ENCODE results near the gene LRRC10B. TPM values are rescaled to one million over a fixed set of nuclear protein-coding genes. Genes with fewer than 3 reads are reported as not detected.
A peak's percentile ranks its signal among the peaks of the same experiment; 100 is the strongest.

The LRRC10B gene
- total RNA-seq, 3 donors from 2014 or later = 0.72 to 1.7 (median 0.89) TPM

- ATAC-seq (peak; percentile 30), DNase-seq (no peak)
- intact Hi-C loops (cut with DNase I, micrococcal nuclease) = no loop called here
- no peaks in the 10 kb centered on the region for H3K9me3 ChIP-seq
- TF ChIP-seq CTCF (IDR thresholded peaks at IDR 0.05) = no peak
- no peaks in the 10 kb centered on the region for H3K36me3 ChIP-seq (ENCODE audit: low read depth)
- peaks cover 5% of the 10 kb centered on the region for H3K4me1 ChIP-seq (ENCODE audit: low read depth)
- H3K4me3 ChIP-seq = no peak overlapping the region
Observed at GRCh38 chr11:61553373-61554171, 45.0 kb downstream of the LRRC10B start.

GRCh38 chr11:61554172-61554988 is 45.8 kb downstream of the LRRC10B start:
- Histone ChIP-seq H3K4me3 (no peak overlapping the region), H3K9me3 (no peaks in the 10 kb centered on the region), H3K4me1 (ENCODE audit: low read depth) (peaks cover 5% of the 10 kb centered on the region), H3K36me3 (ENCODE audit: low read depth) (no peaks in the 10 kb centered on the region)
- TF ChIP-seq CTCF (IDR thresholded peaks at IDR 0.05) = no peak
- intact Hi-C loops (cut with DNase I, micrococcal nuclease) = no loop called here
- ATAC-seq (peak; percentile 69), DNase-seq (no peak)

GRCh38 chr11:61555051-61555969 is 46.8 kb downstream of the LRRC10B start:
- H3K4me3 ChIP-seq = no peak overlapping the region
- no peaks in the 10 kb centered on the region for H3K9me3 ChIP-seq
- no peak for ATAC-seq
- H3K4me1 ChIP-seq (ENCODE audit: low read depth) = peaks cover 5% of the 10 kb centered on the region
- H3K36me3 ChIP-seq (ENCODE audit: low read depth) = no peaks in the 10 kb centered on the region
- no peak for TF ChIP-seq CTCF (IDR thresholded peaks at IDR 0.05)
- intact Hi-C loops (cut with DNase I, micrococcal nuclease) = no loop called here
- DNase-seq = no peak

- no peaks in the 10 kb centered on the region for H3K36me3 ChIP-seq (ENCODE audit: low read depth)
- H3K9me3 ChIP-seq = no peaks in the 10 kb centered on the region
- ATAC-seq (no peak), DNase-seq (no peak)
- no peak for TF ChIP-seq CTCF (IDR thresholded peaks at IDR 0.05)
- H3K4me3 ChIP-seq = no peak overlapping the region
- H3K4me1 ChIP-seq (ENCODE audit: low read depth) = peaks cover 5% of the 10 kb centered on the region
- intact Hi-C loops (cut with DNase I, micrococcal nuclease) = no loop called here
Observed at GRCh38 chr11:61555978-61556377, 47.4 kb downstream of the LRRC10B start.

- TF ChIP-seq CTCF (IDR thresholded peaks at IDR 0.05) = no peak
- intact Hi-C loops (cut with DNase I, micrococcal nuclease) = no loop called here
- Histone ChIP-seq H3K9me3 (no peaks in the 10 kb centered on the region), H3K4me1 (ENCODE audit: low read depth) (peaks cover 5% of the 10 kb centered on the region), H3K36me3 (ENCODE audit: low read depth) (no peaks in the 10 kb centered on the region), H3K4me3 (no peak overlapping the region)
- ATAC-seq (no peak), DNase-seq (no peak)
Observed at GRCh38 chr11:61556621-61557020, 48.1 kb downstream of the LRRC10B start.
